ENCODE results near the gene AQP3.
"Not testable (repeated sequence)": the region's sequence is repeated elsewhere in the genome, so short reads cannot be mapped to it uniquely, and the experiment has no call there.

Gene AQP3

GRCh38 chr9:33464045-33464636, 16.7 kb upstream of the AQP3 start:
- DNase-seq, result no peak

GRCh38 chr9:33463151-33463550, 15.8 kb upstream of the AQP3 start:
- no peak for DNase-seq

GRCh38 chr9:33461492-33461891, 14.1 kb upstream of the AQP3 start:
- DNase-seq, result no peak

- no peak for DNase-seq
Observed at GRCh38 chr9:33460854-33461253, 13.5 kb upstream of the AQP3 start.

GRCh38 chr9:33459115-33459514, 11.7 kb upstream of the AQP3 start:
- no peak for DNase-seq

- DNase-seq, result no peak
Observed at GRCh38 chr9:33458444-33458843, 11.1 kb upstream of the AQP3 start.

GRCh38 chr9:33455945-33456344, 8.6 kb upstream of the AQP3 start:
- no peak for DNase-seq

- not testable (repeated sequence) for DNase-seq
Observed at GRCh38 chr9:33455456-33455855, 8.1 kb upstream of the AQP3 start.

GRCh38 chr9:33454661-33455026, 7.3 kb upstream of the AQP3 start:
- DNase-seq, result not testable (repeated sequence)

GRCh38 chr9:33453999-33454660, 6.7 kb upstream of the AQP3 start:
- no peak for DNase-seq

- no peak for DNase-seq
Observed at GRCh38 chr9:33453286-33453860, 6.0 kb upstream of the AQP3 start.

GRCh38 chr9:33452828-33453271, 5.5 kb upstream of the AQP3 start:
- peak; percentile 2 for DNase-seq

- DNase-seq, result no peak
Observed at GRCh38 chr9:33450621-33451146, 3.3 kb upstream of the AQP3 start.

- no peak for DNase-seq
Observed at GRCh38 chr9:33449715-33450114, 2.3 kb upstream of the AQP3 start.

GRCh38 chr9:33447799-33448553, 583 bp upstream of the AQP3 start:
- no peak for DNase-seq

- no peak for DNase-seq
Observed at GRCh38 chr9:33446240-33446945, 1.0 kb downstream of the AQP3 start.

GRCh38 chr9:33445389-33446239, 1.8 kb downstream of the AQP3 start:
- no peak for DNase-seq

- no peak for DNase-seq
Observed at GRCh38 chr9:33443464-33444154, 3.8 kb downstream of the AQP3 start.

- DNase-seq, result no peak
Observed at GRCh38 chr9:33443047-33443446, 4.3 kb downstream of the AQP3 start.

GRCh38 chr9:33442125-33442524, 5.3 kb downstream of the AQP3 start:
- DNase-seq, result no peak

GRCh38 chr9:33440609-33441008, 6.8 kb downstream of the AQP3 start:
- DNase-seq, result no peak

Data from NCI-H2227 treated with DMSO at 0.1 percent for 48 hours (cell line).